Heart left ventricle (tissue), 16 donors: ENCODE results near the gene RFFL. TPM values are rescaled to one million over a fixed set of nuclear protein-coding genes. Genes with fewer than 3 reads are reported as not detected.

Source experiments
- ATAC-seq, 4 donors: fragments of 200-7000 bp; cut with Tn5 transposase; one replicate each; pipeline ENCODE4 v1.9.1; 2020 to 2022; ENCODE audit warnings: moderate library complexity in 4 of 4, mild to moderate bottlenecking in 3 of 4, moderate number of reproducible peaks in 1 of 4
- DNase-seq, 5 donors: peaks; one replicate each; pipeline ENCODE4 v3.0.0-alpha.2; 2020
- H3K27ac ChIP-seq, 12 donors: fragments of 200-600 bp; sonication (generic) in 4 of 12; one replicate each; pipeline versions ENCODE4 v1.5.0 to v1.8.0; 2016 to 2022; ENCODE audit warnings: mild to moderate bottlenecking in 2 of 12
- H3K27me3 ChIP-seq, 9 donors: fragments of 200-600 bp; sonication (generic) in 2 of 9; one replicate each; pipeline versions ENCODE4 v1.5.1 to v1.8.0; 2016 to 2022; ENCODE audit warnings: mild to moderate bottlenecking in 3 of 9
- H3K36me3 ChIP-seq, 9 donors: fragments of 200-600 bp; sonication (generic) in 2 of 9; one replicate each; pipeline versions ENCODE4 v1.5.0 to v1.8.0; 2018 to 2022; ENCODE audit warnings: mild to moderate bottlenecking in 2 of 9
- H3K4me1 ChIP-seq, 12 donors: fragments of 200-600 bp; sonication (generic) in 4 of 12; one replicate each; pipeline versions ENCODE4 v1.5.0 to v1.8.0; 2016 to 2022; ENCODE audit warnings: mild to moderate bottlenecking in 3 of 12
- H3K4me3 ChIP-seq, 12 donors: fragments of 200-600 bp; sonication (generic) in 4 of 12; one replicate each; pipeline versions ENCODE4 v1.5.0 to v1.8.0; 2017 to 2022; ENCODE audit warnings: mild to moderate bottlenecking in 9 of 12, moderate library complexity in 4 of 12
- H3K9me3 ChIP-seq, 12 donors: fragments of 200-600 bp; sonication (generic) in 4 of 12; one replicate each; pipeline versions ENCODE4 v1.5.0 to v1.8.0; 2016 to 2022; ENCODE audit warnings: mild to moderate bottlenecking in 1 of 12
- POLR2A ChIP-seq, 2 donors: fragments of 450-650 bp; IDR thresholded peaks; one replicate each; pipeline ENCODE4 v1.6.1; 2017; ENCODE audit warnings: antibody characterized with exemption in 2 of 2, mild to moderate bottlenecking in 2 of 2, moderate library complexity in 2 of 2
- WGBS, 4 donors: extraction: QIAGEN DNeasy Blood & Tissue Kit in 2 of 4; methylation state at CpG; one replicate each; pipeline versions ENCODE4 v1.1.5 to v1.1.7; 2013 to 2018; 5-methylcytosine and 5-hydroxymethylcytosine counted together
- intact Hi-C, 10 donors: fragments of 100-400 bp; cut with DNase I; formaldehyde crosslinking; loops; one replicate each; pipeline versions ENCODE4 v1.11.1 to v1.14.2; 2022
- polyA plus RNA-seq, 2 donors: library from polyadenylated mRNA; stranded (reverse); fragments of 200-250 nt; gene quantifications; one replicate each; pipeline ENCODE4 v1.2.3, GENCODE V29; 2013
- total RNA-seq, 9 donors: library from RNA; depleted of rRNA in 2 of 9; stranded (reverse); fragments of >200 nt in 2 of 9; fragmentation: NEBNext Ultra II Directional in 3 of 9; extraction: Animal tissue kit (Norgen Biotek cat#: 25700) in 3 of 9; gene quantifications; one replicate each; pipeline versions ENCODE4 v1.1.0 to v1.2.4, GENCODE V29; 2016 to 2023
- TF ChIP-seq, protein P1 (sequence below), 12 donors: fragments of 200-600 bp; sonication (generic) in 4 of 12; IDR thresholded peaks; one replicate each; pipeline versions ENCODE4 v1.5.0 to v1.8.0; 2018 to 2022; ENCODE audit warnings: antibody characterized with exemption in 12 of 12, mild to moderate bottlenecking in 5 of 12
- donor health status: ischemic (EF 13 %, LVEDD 7.1; RV severe dilation, severe dysfunction).
- donor health status: healthy with polysubstance abuse.
- donor health status: DM: no; HTN: yes; CAD: no.
- donor health status: DM: no; HTN: no; CAD: no.
- donor health status: ischemic (EF 25% LVEDD 6.9; RV normal size, moderate dysfunction).
- donor health status: ischemic (EF 25% LVEDD 5.7; RV mildly dilated, moderate dysfunction).
- donor health status: healthy.
- donor health status: DM: yes; HTN: yes; CAD: no.
- donor health status: ischemic (EF 35%, LVEDD 5.7; RV mildly dilated, moderate dysfunction).
- donor health status: nonischemic (EF 11% LVEDD 7.7; RV severe dilation, severe dysfunction).
- donor health status: DM: yes; HTN: yes; CAD: no.
- donor health status: PGD.
- donor health status: ischemic (EF 29% LVEDD 5.4; RV normal size, mild dysfunction).
- donor health status: nonischemic (EF 23%, LVEDD 6.1; RV moderate dilation, normal function).

RFFL gene
- total and polyA plus RNA-seq, 11 donors, result 2.6 to 21.6 (median 13.0) TPM

- Histone ChIP-seq H3K36me3 (peaks cover 0 to 97% (median 74%) of the 10 kb centered on the region in 9 donors), H3K4me1 (no peaks in the 10 kb centered on the region), H3K4me3 (no peak overlapping the region), H3K27me3 (no peaks in the 10 kb centered on the region), H3K9me3 (no peaks in the 10 kb centered on the region), H3K27ac (no peak overlapping the region)
- 78 to 86% (median 82%) methylated on average over 5 of the region's 5 CpGs for WGBS, 4 donors
- ATAC-seq, result no peak
- TF ChIP-seq, protein P1, sequence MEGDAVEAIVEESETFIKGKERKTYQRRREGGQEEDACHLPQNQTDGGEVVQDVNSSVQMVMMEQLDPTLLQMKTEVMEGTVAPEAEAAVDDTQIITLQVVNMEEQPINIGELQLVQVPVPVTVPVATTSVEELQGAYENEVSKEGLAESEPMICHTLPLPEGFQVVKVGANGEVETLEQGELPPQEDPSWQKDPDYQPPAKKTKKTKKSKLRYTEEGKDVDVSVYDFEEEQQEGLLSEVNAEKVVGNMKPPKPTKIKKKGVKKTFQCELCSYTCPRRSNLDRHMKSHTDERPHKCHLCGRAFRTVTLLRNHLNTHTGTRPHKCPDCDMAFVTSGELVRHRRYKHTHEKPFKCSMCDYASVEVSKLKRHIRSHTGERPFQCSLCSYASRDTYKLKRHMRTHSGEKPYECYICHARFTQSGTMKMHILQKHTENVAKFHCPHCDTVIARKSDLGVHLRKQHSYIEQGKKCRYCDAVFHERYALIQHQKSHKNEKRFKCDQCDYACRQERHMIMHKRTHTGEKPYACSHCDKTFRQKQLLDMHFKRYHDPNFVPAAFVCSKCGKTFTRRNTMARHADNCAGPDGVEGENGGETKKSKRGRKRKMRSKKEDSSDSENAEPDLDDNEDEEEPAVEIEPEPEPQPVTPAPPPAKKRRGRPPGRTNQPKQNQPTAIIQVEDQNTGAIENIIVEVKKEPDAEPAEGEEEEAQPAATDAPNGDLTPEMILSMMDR (IDR thresholded peaks at IDR 0.05), result no peak
- no peak for TF ChIP-seq POLR2A (IDR thresholded peaks at IDR 0.05)
- intact Hi-C loops, result no loop called here
- no peak for DNase-seq
Observed at GRCh38 chr17:35011671-35012216, 51.8 kb downstream of the RFFL start.

- peaks cover 0 to 90% (median 70%) of the 10 kb centered on the region in 9 donors for H3K36me3 ChIP-seq
- no peak for TF ChIP-seq POLR2A (IDR thresholded peaks at IDR 0.05)
- TF ChIP-seq, protein P1 (IDR thresholded peaks at IDR 0.05), result no peak
- intact Hi-C loops, result no loop called here
- no peaks in the 10 kb centered on the region for H3K27me3 ChIP-seq
- no peaks in the 10 kb centered on the region for H3K9me3 ChIP-seq
- H3K4me3 ChIP-seq, result no peak overlapping the region
- DNase-seq (no peak), ATAC-seq (no peak)
- H3K4me1 ChIP-seq, result no peaks in the 10 kb centered on the region
- H3K27ac ChIP-seq, result no peak overlapping the region
- WGBS, 4 donors, result 77 to 88% (median 81%) methylated on average over 3 of the region's 3 CpGs
Observed at GRCh38 chr17:35010093-35010492, 53.4 kb downstream of the RFFL start.

DNA sequence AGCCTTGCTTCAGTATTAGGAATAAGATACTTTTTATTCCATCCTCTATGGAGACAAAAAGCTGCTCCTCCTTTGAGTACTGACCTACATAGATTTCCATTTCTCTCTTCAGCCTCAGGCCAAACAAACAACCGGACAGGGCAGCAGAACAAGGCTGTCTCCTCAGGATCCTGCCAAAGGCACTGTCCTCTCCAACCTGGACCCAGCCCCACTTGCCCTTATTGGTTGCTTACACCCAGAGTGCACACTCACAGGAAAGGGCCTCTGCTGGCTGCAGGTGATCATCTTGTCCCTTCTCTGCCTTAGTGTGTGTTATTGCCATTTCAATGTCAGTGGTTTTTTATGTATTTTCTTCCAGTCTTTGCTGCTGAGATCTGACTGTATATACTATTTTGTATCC is 56.5 kb downstream of the RFFL start:
- H3K4me1 ChIP-seq, result peaks cover 0 to 15% (median 2%) of the 10 kb centered on the region in 12 donors
- no peak overlapping the region for H3K27ac ChIP-seq
- DNase-seq, result no peak
- no peaks in the 10 kb centered on the region for H3K9me3 ChIP-seq
- ATAC-seq, result no peak
- H3K4me3 ChIP-seq, result no peak overlapping the region
- TF ChIP-seq POLR2A (IDR thresholded peaks at IDR 0.05), result no peak
- TF ChIP-seq, protein P1 (IDR thresholded peaks at IDR 0.05), result no peak
- intact Hi-C loops, result no loop called here
- H3K36me3 ChIP-seq, result peaks cover 0 to 89% (median 71%) of the 10 kb centered on the region in 9 donors
- WGBS, 4 donors, result 38 to 90% (median 61%) methylated on average over 1 of the region's 1 CpG
- no peaks in the 10 kb centered on the region for H3K27me3 ChIP-seq

GRCh38 chr17:35006345-35006744 is 57.2 kb downstream of the RFFL start:
- intact Hi-C loops, result no loop called here
- TF ChIP-seq, protein P1 (IDR thresholded peaks at IDR 0.05), result no peak
- no peak for TF ChIP-seq POLR2A (IDR thresholded peaks at IDR 0.05)
- Histone ChIP-seq H3K36me3 (peaks cover 0 to 89% (median 71%) of the 10 kb centered on the region in 9 donors), H3K27me3 (no peaks in the 10 kb centered on the region), H3K9me3 (no peaks in the 10 kb centered on the region), H3K4me3 (no peak overlapping the region), H3K4me1 (peaks cover 0 to 21% (median 2%) of the 10 kb centered on the region in 12 donors), H3K27ac (no peak overlapping the region)
- ATAC-seq, result no peak
- no peak for DNase-seq
- 67 to 93% (median 88%) methylated on average over 4 of the region's 4 CpGs for WGBS, 4 donors
